Measurements from ENCODE around the gene SORL1. TPM values are rescaled to one million over a fixed set of nuclear protein-coding genes. Genes with fewer than 3 reads are reported as not detected.

Gene SORL1
- total and polyA plus RNA-seq, 3 donors from 2014 or later: 14.7 to 30.0 (median 21.8) TPM

- WGBS, 2 donors: 62 to 64% methylated on average over 8 of the region's 8 CpGs
- intact Hi-C loops (cut with DNase I; ENCODE audit: low total_unique reads): no loop called here
- no peak overlapping the region for H3K4me3 ChIP-seq
Measured at GRCh38 chr11:121654259-121654842, 202.2 kb downstream of the SORL1 start.

GRCh38 chr11:121654843-121655536, 202.9 kb downstream of the SORL1 start:
- H3K27me3 ChIP-seq: no peaks in the 10 kb centered on the region
- H3K4me3 ChIP-seq: peak overlapping the region; percentile 43 to 47
- 24 to 25% methylated on average over 16 of the region's 16 CpGs for WGBS, 2 donors
- H3K4me1 ChIP-seq: peaks cover 25% of the 10 kb centered on the region
- TF ChIP-seq CTCF (IDR thresholded peaks at IDR 0.05) (no peak), POLR2A (IDR thresholded peaks at IDR 0.05) (no peak)
- H3K9me3 ChIP-seq: no peaks in the 10 kb centered on the region
- peak overlapping the region; percentile 81 to 94 for H3K27ac ChIP-seq
- no peaks in the 10 kb centered on the region for H3K36me3 ChIP-seq (ENCODE audit: low read depth, missing control alignments)
- intact Hi-C loops (cut with DNase I; ENCODE audit: low total_unique reads): loop anchor here (5.0 kb wide), 2 partner anchors 442 to 547 kb away; no protein-coding TSS in a partner anchor
- DNase-seq: peak; percentile 37

More at GRCh38 chr11:121654259-121654842, 202.2 kb downstream of the SORL1 start:
- Histone ChIP-seq H3K9me3 (no peaks in the 10 kb centered on the region), H3K27me3 (no peaks in the 10 kb centered on the region), H3K4me1 (peaks cover 25% of the 10 kb centered on the region), H3K36me3 (ENCODE audit: low read depth, missing control alignments) (no peaks in the 10 kb centered on the region), H3K27ac (peak overlapping the region; percentile 81 to 94)
- TF ChIP-seq POLR2A (IDR thresholded peaks at IDR 0.05) (no peak), CTCF (IDR thresholded peaks at IDR 0.05) (no peak)
- no peak for DNase-seq

GRCh38 chr11:121655537-121656327, 203.6 kb downstream of the SORL1 start:
- H3K36me3 ChIP-seq (ENCODE audit: low read depth, missing control alignments): no peaks in the 10 kb centered on the region
- peak; percentile 91 for DNase-seq
- H3K4me1 ChIP-seq: peaks cover 25% of the 10 kb centered on the region
- peak overlapping the region; percentile 43 to 47 for H3K4me3 ChIP-seq
- TF ChIP-seq CTCF (IDR thresholded peaks at IDR 0.05) (peak; percentile 77 to 95 (median 92)), POLR2A (IDR thresholded peaks at IDR 0.05) (no peak)
- peak overlapping the region; percentile 81 to 94 for H3K27ac ChIP-seq
- intact Hi-C loops (cut with DNase I; ENCODE audit: low total_unique reads): loop anchor here (5.0 kb wide), 2 partner anchors 442 to 547 kb away; no protein-coding TSS in a partner anchor
- H3K27me3 ChIP-seq: no peaks in the 10 kb centered on the region
- WGBS, 2 donors: 0 to 1% methylated on average over 27 to 44 of the region's 44 CpGs
- no peaks in the 10 kb centered on the region for H3K9me3 ChIP-seq

GRCh38 chr11:121656328-121657090, 204.4 kb downstream of the SORL1 start:
- Histone ChIP-seq H3K27me3 (no peaks in the 10 kb centered on the region), H3K36me3 (ENCODE audit: low read depth, missing control alignments) (no peaks in the 10 kb centered on the region), H3K4me3 (peak overlapping the region; percentile 43 to 47), H3K4me1 (peaks cover 25% of the 10 kb centered on the region), H3K9me3 (no peaks in the 10 kb centered on the region), H3K27ac (peak overlapping the region; percentile 81 to 94)
- intact Hi-C loops (cut with DNase I; ENCODE audit: low total_unique reads): loop anchor here (5.0 kb wide), 2 partner anchors 441 to 546 kb away; no protein-coding TSS in a partner anchor
- peak; percentile 23 for DNase-seq
- TF ChIP-seq CTCF (IDR thresholded peaks at IDR 0.05) (no peak), POLR2A (IDR thresholded peaks at IDR 0.05) (no peak)
- 22 to 42% methylated on average over 14 to 19 of the region's 19 CpGs for WGBS, 2 donors

Measured in testis (tissue), 3 donors.